ENCODE data around the gene ABCC9. TPM values are rescaled to one million over a fixed set of nuclear protein-coding genes. Genes with fewer than 3 reads are reported as not detected.
"Not testable (repeated sequence)": the region's sequence is repeated elsewhere in the genome, so short reads cannot be mapped to it uniquely, and the experiment has no call there.

The ABCC9 gene
- total RNA-seq, 6 donors from 2014 or later = 9.4 to 23.4 (median 15.1) TPM

- 67 to 71% methylated on average over 6 of the region's 6 CpGs for WGBS, 2 donors
- Histone ChIP-seq H3K4me1 (no peaks in the 10 kb centered on the region), H3K36me3 (no peaks in the 10 kb centered on the region), H3K4me3 (no peak overlapping the region), H3K9me3 (no peaks in the 10 kb centered on the region), H3K27ac (no peak overlapping the region), H3K27me3 (no peaks in the 10 kb centered on the region)
- TF ChIP-seq POLR2A (IDR thresholded peaks at IDR 0.05) = no peak
- no peak for TF ChIP-seq EP300 (IDR thresholded peaks at IDR 0.05)
- TF ChIP-seq POLR2AphosphoS5 (IDR thresholded peaks at IDR 0.05) = no peak
- TF ChIP-seq CTCF (IDR thresholded peaks at IDR 0.05) = no peak
- no peak for DNase-seq
- no peak for ATAC-seq (ENCODE audit: low FRiP score in 2 of 2)
Measured at GRCh38 chr12:21910657-21911056, 30.6 kb downstream of the ABCC9 start.

- ATAC-seq (ENCODE audit: low FRiP score in 2 of 2) (no peak), DNase-seq (no peak)
- 90% methylated on average over 6 of the region's 6 CpGs for WGBS, 2 donors
- Histone ChIP-seq H3K27me3 (no peaks in the 10 kb centered on the region), H3K4me1 (no peaks in the 10 kb centered on the region), H3K4me3 (no peak overlapping the region), H3K36me3 (no peaks in the 10 kb centered on the region), H3K9me3 (no peaks in the 10 kb centered on the region), H3K27ac (no peak overlapping the region)
- TF ChIP-seq EP300 (IDR thresholded peaks at IDR 0.05) (no peak), CTCF (IDR thresholded peaks at IDR 0.05) (no peak), POLR2A (IDR thresholded peaks at IDR 0.05) (no peak), POLR2AphosphoS5 (IDR thresholded peaks at IDR 0.05) (no peak)
Measured at GRCh38 chr12:21907948-21908837, 33.0 kb downstream of the ABCC9 start.

- Histone ChIP-seq H3K9me3 (no peaks in the 10 kb centered on the region), H3K27me3 (no peaks in the 10 kb centered on the region), H3K4me3 (no peak overlapping the region), H3K27ac (no peak overlapping the region), H3K4me1 (no peaks in the 10 kb centered on the region), H3K36me3 (no peaks in the 10 kb centered on the region)
- TF ChIP-seq CTCF (IDR thresholded peaks at IDR 0.05) = no peak
- 89 to 90% methylated on average over 5 of the region's 5 CpGs for WGBS, 2 donors
- DNase-seq (no peak), ATAC-seq (ENCODE audit: low FRiP score in 2 of 2) (peak in 1 of 2 donors; percentile 28)
Measured at GRCh38 chr12:21906919-21907493, 34.2 kb downstream of the ABCC9 start.

DNA sequence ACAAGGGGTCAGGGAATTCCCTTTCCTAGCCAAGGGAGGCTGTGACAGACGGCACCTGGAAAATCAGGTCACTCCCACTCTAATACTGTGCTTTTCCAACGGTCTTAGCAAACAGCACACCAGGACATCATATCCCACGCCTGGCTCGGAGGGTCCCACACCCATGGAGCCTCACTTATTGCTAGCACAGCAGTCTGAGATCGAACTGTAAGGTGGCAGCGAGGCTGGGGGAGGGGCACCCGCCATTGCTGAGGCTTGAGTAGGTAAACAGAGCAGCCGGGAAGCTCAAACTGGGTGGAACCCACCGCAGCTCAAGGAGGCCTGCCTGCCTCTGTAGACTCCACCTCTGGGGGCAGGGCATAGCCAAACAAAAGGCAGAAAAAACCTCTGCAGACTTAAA, 41.7 kb downstream of the ABCC9 start:
- DNase-seq = peak in 1 of 2 donors; percentile 17
- ATAC-seq (ENCODE audit: low FRiP score in 2 of 2); H3K4me1 ChIP-seq; H3K9me3 ChIP-seq; H3K4me3 ChIP-seq; H3K27me3 ChIP-seq; H3K36me3 ChIP-seq; H3K27ac ChIP-seq: not testable (repeated sequence)
- WGBS, 2 donors = 60 to 75% methylated on average over 1 to 9 of the region's 9 CpGs

DNA sequence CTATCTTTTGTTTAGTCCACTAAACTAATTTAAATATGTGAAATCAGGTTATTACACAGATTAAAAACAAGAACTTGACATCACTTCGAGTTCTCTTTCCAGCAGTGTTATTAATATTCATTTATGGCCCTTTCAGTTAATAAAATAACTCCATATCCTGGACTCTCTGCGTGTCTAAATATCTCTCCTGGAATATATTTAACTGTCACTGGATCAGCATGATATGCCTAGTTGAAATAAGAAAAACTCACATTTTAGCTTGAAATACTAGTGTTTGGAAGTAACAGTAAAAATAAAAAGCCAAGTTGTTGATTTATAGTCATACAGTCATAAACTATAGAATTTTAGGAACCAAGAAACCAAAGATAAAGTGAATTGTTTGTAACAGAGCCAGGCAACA, 45.6 kb downstream of the ABCC9 start:
- no peak for ATAC-seq (ENCODE audit: low FRiP score in 2 of 2)
- Histone ChIP-seq H3K4me1 (peaks cover 0 to 9% (median 0%) of the 10 kb centered on the region in 4 donors), H3K36me3 (no peaks in the 10 kb centered on the region), H3K4me3 (no peak overlapping the region), H3K27me3 (no peaks in the 10 kb centered on the region), H3K27ac (no peak overlapping the region), H3K9me3 (no peaks in the 10 kb centered on the region)
- TF ChIP-seq POLR2AphosphoS5 (IDR thresholded peaks at IDR 0.05) (no peak), CTCF (IDR thresholded peaks at IDR 0.05) (no peak), POLR2A (IDR thresholded peaks at IDR 0.05) (no peak), EP300 (IDR thresholded peaks at IDR 0.05) (no peak)
- DNase-seq = no peak
- WGBS, 2 donors = 70 to 78% methylated on average over 2 of the region's 2 CpGs
